ENCODE data around the gene PSG11.
"Not testable (repeated sequence)": the region's sequence is repeated elsewhere in the genome, so short reads cannot be mapped to it uniquely, and the experiment has no call there.

DNA sequence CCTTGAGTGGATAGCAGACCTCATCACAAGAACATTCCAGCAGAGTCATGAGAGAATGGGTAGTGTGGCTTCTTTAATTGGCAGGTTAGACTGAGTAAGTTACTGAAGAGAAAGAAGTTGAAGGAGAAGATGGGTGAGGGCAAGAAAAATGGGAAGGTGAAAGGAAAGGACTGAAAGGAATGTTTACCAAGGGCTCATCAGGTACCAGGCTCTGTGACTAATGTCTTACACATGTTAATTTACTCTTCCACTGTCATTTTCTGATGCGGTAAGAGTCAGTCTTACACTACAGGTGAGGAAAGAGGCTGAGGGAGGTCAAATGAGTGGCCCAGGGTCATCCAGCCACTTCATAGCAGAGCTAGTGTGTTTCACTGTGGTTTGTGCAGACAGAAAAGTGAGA, 22.6 kb downstream of the PSG11 start:
- TF ChIP-seq, protein P1, sequence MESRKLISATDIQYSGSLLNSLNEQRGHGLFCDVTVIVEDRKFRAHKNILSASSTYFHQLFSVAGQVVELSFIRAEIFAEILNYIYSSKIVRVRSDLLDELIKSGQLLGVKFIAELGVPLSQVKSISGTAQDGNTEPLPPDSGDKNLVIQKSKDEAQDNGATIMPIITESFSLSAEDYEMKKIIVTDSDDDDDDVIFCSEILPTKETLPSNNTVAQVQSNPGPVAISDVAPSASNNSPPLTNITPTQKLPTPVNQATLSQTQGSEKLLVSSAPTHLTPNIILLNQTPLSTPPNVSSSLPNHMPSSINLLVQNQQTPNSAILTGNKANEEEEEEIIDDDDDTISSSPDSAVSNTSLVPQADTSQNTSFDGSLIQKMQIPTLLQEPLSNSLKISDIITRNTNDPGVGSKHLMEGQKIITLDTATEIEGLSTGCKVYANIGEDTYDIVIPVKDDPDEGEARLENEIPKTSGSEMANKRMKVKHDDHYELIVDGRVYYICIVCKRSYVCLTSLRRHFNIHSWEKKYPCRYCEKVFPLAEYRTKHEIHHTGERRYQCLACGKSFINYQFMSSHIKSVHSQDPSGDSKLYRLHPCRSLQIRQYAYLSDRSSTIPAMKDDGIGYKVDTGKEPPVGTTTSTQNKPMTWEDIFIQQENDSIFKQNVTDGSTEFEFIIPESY (CRISPR knock-in tag; IDR thresholded peaks at IDR 0.05) = not testable (repeated sequence)
- TF ChIP-seq, protein P2, sequence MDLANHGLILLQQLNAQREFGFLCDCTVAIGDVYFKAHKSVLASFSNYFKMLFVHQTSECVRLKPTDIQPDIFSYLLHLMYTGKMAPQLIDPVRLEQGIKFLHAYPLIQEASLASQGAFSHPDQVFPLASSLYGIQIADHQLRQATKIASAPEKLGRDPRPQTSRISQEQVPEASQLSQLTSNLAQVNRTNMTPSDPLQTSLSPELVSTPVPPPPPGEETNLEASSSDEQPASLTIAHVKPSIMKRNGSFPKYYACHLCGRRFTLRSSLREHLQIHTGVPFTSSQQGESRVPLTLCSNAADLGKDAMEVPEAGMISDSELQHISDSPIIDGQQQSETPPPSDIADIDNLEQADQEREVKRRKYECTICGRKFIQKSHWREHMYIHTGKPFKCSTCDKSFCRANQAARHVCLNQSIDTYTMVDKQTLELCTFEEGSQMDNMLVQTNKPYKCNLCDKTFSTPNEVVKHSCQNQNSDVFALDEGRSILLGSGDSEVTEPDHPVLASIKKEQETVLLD (IDR thresholded peaks at IDR 0.05) = not testable (repeated sequence)
- not testable (repeated sequence) for TF ChIP-seq EP300 (IDR thresholded peaks at IDR 0.05; ENCODE audit: low read length); BACH1 (tag; IDR thresholded peaks at IDR 0.05); HDAC3 (IDR thresholded peaks at IDR 0.05; ENCODE audit: borderline replicate concordance, partially characterized antibody); POLR2A (conservative IDR thresholded peaks at IDR 0.05); FOXA1 (IDR thresholded peaks at IDR 0.05; ENCODE audit: borderline replicate concordance); RBFOX2 (IDR thresholded peaks at IDR 0.05; ENCODE audit: low read depth, low read length); FUS (optimal IDR thresholded peaks at IDR 0.05; ENCODE audit: low read depth, low read length)

Measured in K562 (cell line).